HK-2 (cell line): Measurements from ENCODE around the gene SLC38A10.

Source experiments
- DNase-seq: peaks from one replicate; pipeline ENCODE4 v3.0.0-alpha.2; 2018; ENCODE audit not compliant: unreplicated experiment

SLC38A10 gene

GRCh38 chr17:81298991-81299738 is 4.1 kb upstream of the SLC38A10 start:
- no peak for DNase-seq

GRCh38 chr17:81298325-81298990 is 3.4 kb upstream of the SLC38A10 start:
- DNase-seq: no peak

GRCh38 chr17:81295676-81296381 is 722 bp upstream of the SLC38A10 start:
- peak; percentile 28 for DNase-seq

- DNase-seq: peak; percentile 37
These were observed 536 bp downstream of the SLC38A10 start for GRCh38 chr17:81294512-81295030.

GRCh38 chr17:81292450-81292849 is 2.7 kb downstream of the SLC38A10 start:
- DNase-seq: no peak

GRCh38 chr17:81291662-81292061 is 3.4 kb downstream of the SLC38A10 start:
- peak; percentile 41 for DNase-seq

- no peak for DNase-seq
These were observed 4.9 kb downstream of the SLC38A10 start for GRCh38 chr17:81290230-81290629.

GRCh38 chr17:81289627-81290026 is 5.5 kb downstream of the SLC38A10 start:
- DNase-seq: no peak

GRCh38 chr17:81288715-81289114 is 6.4 kb downstream of the SLC38A10 start:
- DNase-seq: no peak

- DNase-seq: no peak
These were observed 7.2 kb downstream of the SLC38A10 start for GRCh38 chr17:81287741-81288430.

GRCh38 chr17:81287152-81287551 is 8.0 kb downstream of the SLC38A10 start:
- DNase-seq: no peak

- no peak for DNase-seq
These were observed 8.5 kb downstream of the SLC38A10 start for GRCh38 chr17:81286491-81287145.

- DNase-seq: no peak
These were observed 9.2 kb downstream of the SLC38A10 start for GRCh38 chr17:81285894-81286293.

- DNase-seq: no peak
These were observed 9.8 kb downstream of the SLC38A10 start for GRCh38 chr17:81285179-81285878.

- DNase-seq: no peak
These were observed 12.2 kb downstream of the SLC38A10 start for GRCh38 chr17:81282876-81283275.

- DNase-seq: no peak
These were observed 13.0 kb downstream of the SLC38A10 start for GRCh38 chr17:81282141-81282540.

- no peak for DNase-seq
These were observed 14.5 kb downstream of the SLC38A10 start for GRCh38 chr17:81280571-81280970.

GRCh38 chr17:81279278-81280275 is 15.5 kb downstream of the SLC38A10 start:
- DNase-seq: no peak

- no peak for DNase-seq
These were observed 16.3 kb downstream of the SLC38A10 start for GRCh38 chr17:81278831-81279230.
